OCI-LY3 (cell line): ENCODE measurements around the gene LAG3.

Source experiments
- EZH2phosphoT487 ChIP-seq: fragments of 200-600 bp; shearing (Covaris generic); IDR thresholded peaks from 2 replicates; pipeline ENCODE4 v1.6.1; 2018; ENCODE audit warnings: antibody characterized with exemption, mixed run types, low read depth
- TF ChIP-seq, protein P1 (sequence below): fragments of 200-600, 300-600 bp; sonication (generic); IDR thresholded peaks from 2 replicates; pipeline ENCODE4 v1.5.1; 2014; ENCODE audit warnings: antibody characterized with exemption, low read length, low read depth

DNA sequence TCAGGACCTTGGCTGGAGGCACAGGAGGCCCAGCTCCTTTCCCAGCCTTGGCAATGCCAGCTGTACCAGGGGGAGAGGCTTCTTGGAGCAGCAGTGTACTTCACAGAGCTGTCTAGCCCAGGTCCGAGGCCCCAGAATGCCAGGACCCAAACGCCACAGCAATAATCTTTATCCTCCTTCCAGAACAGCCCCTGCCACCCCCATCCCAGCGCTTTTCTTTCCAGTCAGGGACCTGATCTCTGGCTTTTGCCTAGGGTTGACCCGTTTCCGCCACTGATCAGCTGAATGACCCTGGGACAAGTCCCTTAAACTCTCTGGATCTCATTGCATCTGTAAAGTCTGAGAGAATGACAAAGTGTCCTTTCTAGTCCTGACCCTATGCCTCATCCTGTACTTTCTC lies 5.1 kb downstream of the LAG3 start:
- TF ChIP-seq, protein P1, sequence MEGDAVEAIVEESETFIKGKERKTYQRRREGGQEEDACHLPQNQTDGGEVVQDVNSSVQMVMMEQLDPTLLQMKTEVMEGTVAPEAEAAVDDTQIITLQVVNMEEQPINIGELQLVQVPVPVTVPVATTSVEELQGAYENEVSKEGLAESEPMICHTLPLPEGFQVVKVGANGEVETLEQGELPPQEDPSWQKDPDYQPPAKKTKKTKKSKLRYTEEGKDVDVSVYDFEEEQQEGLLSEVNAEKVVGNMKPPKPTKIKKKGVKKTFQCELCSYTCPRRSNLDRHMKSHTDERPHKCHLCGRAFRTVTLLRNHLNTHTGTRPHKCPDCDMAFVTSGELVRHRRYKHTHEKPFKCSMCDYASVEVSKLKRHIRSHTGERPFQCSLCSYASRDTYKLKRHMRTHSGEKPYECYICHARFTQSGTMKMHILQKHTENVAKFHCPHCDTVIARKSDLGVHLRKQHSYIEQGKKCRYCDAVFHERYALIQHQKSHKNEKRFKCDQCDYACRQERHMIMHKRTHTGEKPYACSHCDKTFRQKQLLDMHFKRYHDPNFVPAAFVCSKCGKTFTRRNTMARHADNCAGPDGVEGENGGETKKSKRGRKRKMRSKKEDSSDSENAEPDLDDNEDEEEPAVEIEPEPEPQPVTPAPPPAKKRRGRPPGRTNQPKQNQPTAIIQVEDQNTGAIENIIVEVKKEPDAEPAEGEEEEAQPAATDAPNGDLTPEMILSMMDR = no peak
- no peak for TF ChIP-seq EZH2phosphoT487
